Hematopoietic multipotent progenitor cell treated with erythropoietin and hydrocortisone succinate and interleukin-3 and kit ligand, for 17 days (in vitro differentiated cells): ENCODE data around the gene RNASE4.
"Not testable (repeated sequence)": the region's sequence is repeated elsewhere in the genome, so short reads cannot be mapped to it uniquely, and the experiment has no call there.

Experiments used
- DNase-seq: peaks from one replicate; pipeline ENCODE4 v3.0.0-alpha.2; 2015; ENCODE audit warnings: low spot score

The RNASE4 gene

DNA sequence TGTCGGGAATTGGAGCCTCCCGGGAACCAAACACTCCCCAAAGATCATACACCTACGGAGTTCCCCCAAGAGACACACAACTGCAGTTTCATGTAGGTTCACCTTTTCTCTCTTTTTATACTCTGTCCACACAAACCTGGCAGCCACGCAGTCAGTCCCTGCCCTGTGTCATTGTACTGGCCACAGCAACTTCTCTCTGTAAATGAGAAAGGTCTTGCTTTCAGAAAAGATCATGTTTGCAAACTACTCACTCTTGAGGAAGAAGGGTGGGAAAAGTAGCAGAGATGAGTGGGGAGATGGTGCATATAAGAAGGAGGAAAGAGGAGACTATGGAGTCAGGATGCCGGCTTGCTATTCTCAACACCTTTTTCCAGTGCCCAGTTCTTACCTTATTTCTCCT, 14.6 kb downstream of the RNASE4 start:
- DNase-seq, result no peak

DNA sequence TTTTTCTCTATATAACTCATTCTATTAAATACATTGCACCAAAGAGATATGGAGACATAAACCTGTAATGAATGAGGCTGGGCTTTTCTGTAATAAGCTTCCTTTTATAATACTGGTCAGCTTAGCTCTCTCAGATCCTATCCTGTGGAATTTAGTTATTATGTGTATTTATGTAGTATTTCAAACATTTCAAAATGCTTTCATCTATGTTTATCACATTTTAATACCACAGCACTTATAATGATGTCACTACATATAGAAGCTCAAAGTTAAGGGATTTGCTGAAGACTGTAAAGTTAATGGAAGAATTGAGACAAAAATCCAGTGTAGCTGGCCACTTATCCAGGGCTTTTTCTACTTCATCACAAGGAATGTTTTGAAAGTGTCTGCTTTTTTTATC, 15.6 kb downstream of the RNASE4 start:
- DNase-seq, result no peak

DNA sequence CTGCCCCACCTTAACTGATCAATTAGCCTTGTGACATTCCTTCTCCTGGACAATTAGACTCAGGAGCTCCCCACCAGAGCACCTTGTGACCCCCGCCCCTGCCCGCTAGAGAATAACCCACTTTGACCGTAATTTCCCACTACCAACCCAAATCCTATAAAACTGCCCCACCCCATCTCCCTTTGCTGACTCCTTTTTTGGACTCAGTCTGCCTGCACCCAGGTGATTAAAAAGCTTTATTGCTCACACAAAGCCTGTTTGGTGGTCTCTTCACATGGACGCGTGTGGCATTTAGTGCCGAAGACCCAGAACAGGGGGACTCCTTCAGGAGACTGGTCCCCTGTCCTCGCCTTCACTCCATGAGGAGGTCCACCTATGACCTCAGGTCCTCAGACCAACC, 16.6 kb downstream of the RNASE4 start:
- DNase-seq, result not testable (repeated sequence)

DNA sequence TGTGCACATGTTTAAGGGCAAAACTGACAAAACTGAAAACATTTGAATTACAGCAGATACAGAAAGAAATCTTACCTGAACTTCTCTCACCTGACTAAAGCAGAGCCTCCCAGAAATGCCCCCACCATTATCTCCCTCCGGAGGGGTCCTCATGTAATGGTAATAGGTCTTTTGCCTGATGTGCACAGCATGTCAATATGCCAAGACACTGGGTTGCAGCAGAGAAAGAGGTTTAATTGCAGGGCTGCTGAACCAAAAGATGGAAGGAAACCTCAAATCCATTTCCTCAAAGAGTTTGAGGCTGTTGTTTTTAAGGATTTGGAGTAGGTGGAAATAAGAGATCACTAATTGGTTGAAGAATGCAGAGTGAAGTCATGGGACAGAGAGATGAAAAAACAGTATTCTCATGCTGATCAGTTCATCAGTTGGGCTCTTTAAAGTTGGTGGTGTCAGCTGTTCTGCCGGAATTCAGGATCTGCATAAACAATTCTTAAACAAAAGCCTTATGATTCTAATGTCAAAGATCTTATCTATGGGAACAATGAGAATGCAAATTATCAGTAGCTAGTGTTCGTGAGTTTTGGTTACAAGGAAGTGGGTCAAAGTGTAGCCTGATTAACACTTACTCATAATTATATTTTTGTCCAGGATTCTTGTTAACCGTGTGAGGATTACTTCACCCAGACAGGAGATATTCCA, 22.4 kb downstream of the RNASE4 start:
- DNase-seq, result no peak

DNA sequence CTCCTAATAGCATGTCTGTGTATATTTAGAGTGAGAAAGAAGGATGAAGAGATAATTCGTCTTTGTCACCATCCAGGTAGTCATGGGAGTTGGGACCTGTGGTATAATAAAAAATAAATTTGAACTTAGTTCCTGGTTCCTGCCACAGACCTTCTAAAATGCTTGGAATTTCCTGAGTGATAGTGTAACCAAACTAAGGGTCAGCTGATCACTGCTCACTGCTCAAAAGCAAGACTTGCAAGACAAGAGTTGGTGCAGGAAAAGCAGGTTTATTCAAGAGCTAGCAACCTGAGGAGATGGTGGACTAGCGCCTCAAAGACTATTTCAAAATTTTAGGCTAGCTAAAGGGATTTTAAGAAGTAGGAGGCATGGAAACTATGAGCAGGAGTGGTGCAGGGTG, 23.3 kb downstream of the RNASE4 start:
- DNase-seq, result no peak

- peak; percentile 10 for DNase-seq
These were observed 26.9 kb downstream of the RNASE4 start for GRCh38 chr14:20711261-20711660.

DNA sequence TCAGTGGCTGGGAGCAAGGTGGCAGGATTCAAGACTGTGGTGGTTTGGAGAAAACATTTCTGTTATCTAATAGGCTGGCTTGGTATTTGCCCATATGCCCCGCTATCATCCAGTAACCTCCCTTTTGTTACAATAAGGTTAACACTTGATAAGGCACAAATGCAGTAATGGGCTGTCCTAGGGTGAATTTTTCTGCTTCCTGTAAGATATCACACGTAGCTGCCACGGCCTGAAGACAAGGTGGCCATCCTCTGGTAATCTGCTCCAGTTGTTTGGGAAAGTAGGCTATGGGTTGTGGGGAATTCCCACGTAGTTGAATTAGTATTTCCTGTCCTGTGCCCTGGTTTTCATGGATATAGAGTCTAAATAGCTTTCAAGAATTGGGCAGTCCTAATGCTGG, 27.3 kb downstream of the RNASE4 start:
- peak; percentile 35 for DNase-seq

DNA sequence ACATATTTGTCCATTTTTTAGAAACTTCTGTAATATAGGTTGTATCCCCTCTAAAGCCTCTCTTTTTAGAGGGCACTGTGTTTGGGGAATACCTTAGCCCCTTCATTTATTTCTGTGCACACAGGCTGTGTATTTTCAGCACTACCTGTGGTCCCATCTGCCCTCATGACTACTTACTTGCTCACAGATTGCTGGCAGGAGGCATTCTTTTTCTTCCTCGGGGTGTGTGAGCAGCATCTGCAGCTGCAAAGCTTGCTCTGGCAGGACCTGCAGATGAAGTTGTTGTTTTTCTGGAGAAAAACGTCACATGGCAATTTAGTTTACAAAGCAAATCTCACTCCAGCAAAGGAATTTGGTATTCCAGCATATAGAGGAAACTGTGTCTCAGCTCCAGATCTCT, 28.5 kb downstream of the RNASE4 start:
- DNase-seq, result no peak

GRCh38 chr14:20714593-20715250, 30.4 kb downstream of the RNASE4 start:
- DNase-seq, result no peak

- DNase-seq, result no peak
These were observed 35.4 kb downstream of the RNASE4 start for GRCh38 chr14:20719777-20720176.

GRCh38 chr14:20720741-20721140, 36.4 kb downstream of the RNASE4 start:
- DNase-seq, result no peak

DNA sequence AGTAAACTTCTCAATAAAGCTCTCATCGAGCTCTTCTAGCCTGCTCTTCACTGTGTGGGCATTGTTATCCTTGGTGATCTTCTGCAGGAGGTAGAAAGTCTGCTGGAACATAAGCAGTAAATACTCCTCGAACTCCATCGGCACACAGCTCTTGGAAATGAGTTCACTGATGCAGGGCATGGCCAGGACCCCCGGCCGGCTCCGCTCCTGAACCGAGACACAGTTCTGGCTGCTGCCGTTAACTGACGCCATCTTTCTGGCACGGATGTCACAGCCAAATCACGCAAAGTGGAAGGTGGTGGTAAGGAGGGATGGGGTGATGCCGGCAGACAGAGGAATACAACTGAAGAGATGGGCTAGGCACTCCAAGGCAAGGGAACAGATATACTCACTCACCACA, 37.7 kb downstream of the RNASE4 start:
- no peak for DNase-seq

DNA sequence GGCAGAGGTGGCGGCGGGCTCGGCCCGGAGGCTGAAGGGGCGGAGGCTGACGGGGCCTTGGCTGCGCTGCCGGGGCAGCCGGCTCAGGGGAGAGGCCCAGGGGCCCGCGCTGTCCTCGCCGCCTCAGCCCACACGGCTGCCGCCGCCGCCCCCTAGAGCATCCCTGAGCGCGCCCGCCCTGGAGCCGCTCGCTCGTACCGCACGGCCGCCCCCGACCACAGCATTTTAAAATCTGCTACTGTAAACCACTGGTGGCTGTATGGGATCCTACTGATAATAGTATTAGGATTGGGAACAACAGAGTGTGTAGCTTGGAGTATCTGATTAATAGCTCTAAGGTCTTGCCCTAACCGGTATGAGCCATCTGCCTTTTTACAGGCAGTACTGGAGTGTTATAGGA, 39.1 kb downstream of the RNASE4 start:
- no peak for DNase-seq

GRCh38 chr14:20726121-20726520, 41.8 kb downstream of the RNASE4 start:
- DNase-seq, result not testable (repeated sequence)

DNA sequence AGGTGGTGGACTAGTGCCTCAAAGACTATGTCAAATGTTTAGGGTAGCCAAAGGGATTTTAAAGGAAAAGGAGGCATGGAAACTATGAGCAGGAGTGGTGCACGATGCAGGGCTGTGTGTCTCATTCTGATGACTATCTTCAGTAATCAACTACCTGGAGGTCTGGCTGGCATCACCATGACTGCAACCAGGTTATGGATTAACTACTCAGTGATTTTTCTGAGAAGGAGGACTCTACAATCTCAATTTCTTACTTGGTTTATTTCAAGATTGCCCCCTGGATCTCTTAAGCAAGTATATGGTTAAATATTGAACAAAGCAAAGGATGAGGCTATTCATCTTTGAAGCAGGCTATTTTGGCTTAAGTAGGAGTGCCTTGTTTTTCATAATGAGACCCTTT, 42.2 kb downstream of the RNASE4 start:
- no peak for DNase-seq

GRCh38 chr14:20730891-20731290, 46.5 kb downstream of the RNASE4 start:
- no peak for DNase-seq

DNA sequence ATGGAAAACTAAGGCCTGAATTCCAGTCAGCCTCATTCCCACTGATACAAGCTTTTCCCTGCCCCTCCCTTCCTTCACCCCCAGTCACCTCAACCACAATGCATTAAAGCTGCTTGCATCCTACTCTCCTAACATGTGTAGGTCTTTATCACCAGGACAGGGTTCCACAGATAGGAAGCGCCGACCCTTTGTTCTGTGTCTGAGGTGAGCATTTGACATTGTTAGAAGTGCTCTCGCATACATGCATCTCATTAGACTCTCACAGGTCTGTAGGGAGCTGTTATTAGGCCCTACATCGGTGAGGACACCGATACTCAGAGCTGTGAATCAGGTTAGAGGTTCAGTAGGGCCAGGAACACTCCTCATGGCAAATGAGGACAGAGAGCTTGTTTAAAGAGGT, 48.1 kb downstream of the RNASE4 start:
- no peak for DNase-seq

DNA sequence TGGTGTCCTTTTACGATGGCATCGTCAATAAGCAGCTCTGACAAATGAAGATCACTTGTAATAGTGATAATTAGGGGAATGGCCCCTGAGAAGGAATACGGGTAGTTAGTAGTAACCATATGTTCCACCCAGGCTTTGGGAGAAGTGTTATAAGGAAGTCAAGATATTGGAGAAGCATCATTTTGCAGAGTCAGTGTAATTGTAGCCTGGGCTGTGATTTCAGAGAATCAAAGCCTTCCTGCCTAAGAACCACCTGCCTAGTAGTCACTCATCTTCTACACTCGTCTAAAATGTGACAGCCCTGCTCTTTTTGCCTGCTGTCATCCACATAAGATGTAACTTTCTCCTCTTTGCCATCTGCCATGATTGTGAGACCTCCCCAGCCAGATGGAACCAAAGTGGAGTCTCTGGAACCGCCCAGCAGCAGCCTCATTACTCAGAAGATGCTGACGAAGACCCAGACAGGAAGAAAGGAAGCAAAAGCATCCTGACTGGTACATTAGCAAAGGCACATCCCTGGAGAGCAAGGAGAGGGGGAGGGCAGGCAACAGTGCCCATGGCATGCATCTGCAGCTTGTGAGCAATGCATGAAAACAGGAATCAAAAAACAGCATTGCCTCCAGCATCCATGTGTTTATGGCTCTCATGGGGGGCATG, 48.7 kb downstream of the RNASE4 start:
- no peak for DNase-seq

DNA sequence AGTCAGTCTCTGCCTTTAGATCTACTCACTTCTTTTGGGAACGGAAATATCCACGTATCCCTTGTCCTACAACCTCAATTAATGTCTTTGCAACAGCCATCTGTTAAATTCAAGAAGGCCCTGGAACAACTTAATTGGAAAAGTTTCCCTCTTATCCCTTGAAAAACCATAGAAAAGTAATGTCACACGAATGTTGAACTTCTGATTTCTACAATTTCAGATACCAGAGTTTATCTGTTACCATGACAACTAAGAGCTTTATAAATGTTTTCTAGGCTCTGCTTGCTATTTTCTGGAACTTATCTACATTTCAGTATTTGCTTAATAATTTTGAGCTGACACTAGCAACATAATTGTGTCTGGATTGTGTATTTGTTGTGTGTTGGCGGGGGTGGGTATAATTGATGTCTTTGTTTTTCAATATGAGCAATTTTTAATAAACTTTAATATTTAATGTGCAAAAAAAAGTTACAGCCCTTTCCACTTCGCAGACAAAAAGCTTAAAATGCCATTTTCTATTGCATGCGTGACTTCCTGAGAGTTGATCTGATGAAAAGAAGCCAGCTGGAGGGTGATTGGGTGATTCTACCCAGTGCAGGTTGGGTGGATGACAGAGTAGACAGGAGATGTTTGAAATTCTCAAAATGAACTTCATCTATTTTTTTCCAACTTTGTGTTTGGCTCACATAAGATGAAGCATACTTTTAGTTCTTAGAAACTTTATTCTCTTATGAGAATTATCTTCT, 49.5 kb downstream of the RNASE4 start:
- DNase-seq, result no peak

GRCh38 chr14:20734430-20734806, 50.1 kb downstream of the RNASE4 start:
- no peak for DNase-seq

DNA sequence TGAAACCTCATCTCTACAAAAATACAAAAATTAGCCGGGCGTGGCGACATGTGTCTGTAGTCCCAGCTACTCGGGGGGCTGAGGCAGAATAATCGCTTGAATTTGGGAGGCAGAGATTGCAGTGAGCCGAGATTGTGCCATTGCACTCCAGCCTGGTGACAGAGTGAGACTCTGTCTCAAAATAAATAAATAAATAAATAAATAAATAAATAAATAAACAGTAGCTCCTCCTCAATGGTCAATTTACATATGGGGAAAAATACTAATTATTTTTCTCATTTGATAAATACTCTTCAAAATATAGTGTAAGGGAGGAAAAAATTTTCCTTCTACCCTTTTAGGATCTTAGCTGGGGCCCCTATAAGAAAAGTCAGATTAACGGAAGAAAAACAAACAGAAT, 53.9 kb downstream of the RNASE4 start:
- not testable (repeated sequence) for DNase-seq

DNA sequence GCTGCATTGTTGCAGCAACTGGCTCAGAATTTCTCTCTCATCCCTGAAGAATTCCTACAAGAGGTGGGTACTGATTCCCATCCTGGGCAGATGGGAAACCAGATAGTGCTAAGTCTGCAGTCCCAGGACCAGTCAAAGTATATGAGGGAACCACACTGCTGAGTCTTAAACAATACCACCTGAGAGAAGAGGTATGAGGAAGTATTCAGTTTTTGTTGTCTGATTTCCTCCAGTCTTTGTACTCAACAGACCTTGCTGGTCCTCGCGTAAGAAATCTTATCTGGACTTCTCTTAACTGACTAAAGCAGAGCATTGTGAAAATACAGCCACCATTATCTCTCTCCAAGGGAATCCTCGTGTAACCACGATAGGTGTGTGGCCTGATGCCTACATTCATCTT, 57.8 kb downstream of the RNASE4 start:
- no peak for DNase-seq

GRCh38 chr14:20743556-20743955, 59.2 kb downstream of the RNASE4 start:
- no peak for DNase-seq
